Suprapubic skin (tissue), 4 donors: ENCODE data around the gene PWWP2B. TPM values are rescaled to one million over a fixed set of nuclear protein-coding genes. Genes with fewer than 3 reads are reported as not detected.

Experiments
- DNase-seq, 2 donors: peaks; one replicate each; pipeline ENCODE4 v3.0.0-alpha.2; 2019; ENCODE audit warnings: low spot score in 2 of 2
- H3K27ac ChIP-seq: fragments of 200-600 bp; sonication (generic); one replicate; pipeline ENCODE4 v1.5.1; 2019
- H3K27me3 ChIP-seq: fragments of 200-600 bp; sonication (generic); one replicate; pipeline ENCODE4 v1.5.1; 2019
- H3K36me3 ChIP-seq: fragments of 200-600 bp; sonication (generic); one replicate; pipeline ENCODE4 v1.5.1; 2019
- H3K4me1 ChIP-seq: fragments of 200-600 bp; sonication (generic); one replicate; pipeline ENCODE4 v1.5.1; 2019
- H3K4me3 ChIP-seq: fragments of 200-600 bp; sonication (generic); one replicate; pipeline ENCODE4 v1.5.1; 2019; ENCODE audit warnings: mild to moderate bottlenecking
- H3K9me3 ChIP-seq: fragments of 200-600 bp; sonication (generic); one replicate; pipeline ENCODE4 v1.5.1; 2019
- CTCF ChIP-seq, 2 donors: fragments of 200-600 bp in 1 of 2; fragments of 450-650 bp in 1 of 2; sonication (generic) in 1 of 2; IDR thresholded peaks; one replicate each; pipeline ENCODE4 v1.5.1; 2016 to 2019; ENCODE audit warnings: antibody characterized with exemption in 2 of 2, mild to moderate bottlenecking in 1 of 2, moderate library complexity in 1 of 2
- EP300 ChIP-seq: sonication (generic); formaldehyde crosslinking; IDR thresholded peaks from one replicate; pipeline ENCODE4 v1.6.1; 2017; ENCODE audit warnings: antibody characterized with exemption
- POLR2A ChIP-seq, 2 donors: fragments of 450-650 bp; IDR thresholded peaks; one replicate each; pipeline ENCODE4 v1.6.1; 2017; ENCODE audit warnings: antibody characterized with exemption in 2 of 2, mild to moderate bottlenecking in 2 of 2, moderate library complexity in 2 of 2
- POLR2AphosphoS5 ChIP-seq, 3 donors: sonication (generic); formaldehyde crosslinking; IDR thresholded peaks; one replicate each; pipeline ENCODE4 v1.6.1; 2017; ENCODE audit warnings: antibody characterized with exemption in 3 of 3
- WGBS: methylation state at CpG from one replicate; pipeline ENCODE4 v1.1.5; 2018; 5-methylcytosine and 5-hydroxymethylcytosine counted together
- total RNA-seq, 4 donors: library from RNA; depleted of rRNA; stranded (reverse); fragments of >200 nt; gene quantifications; one replicate each; pipeline ENCODE4 v1.1.0, GENCODE V29; 2016

PWWP2B gene
- total RNA-seq, 4 donors from 2014 or later: 15.2 to 19.4 (median 18.3) TPM

- no peak overlapping the region for H3K27ac ChIP-seq
- TF ChIP-seq CTCF (IDR thresholded peaks at IDR 0.05) (no peak), EP300 (no peak), POLR2A (IDR thresholded peaks at IDR 0.05) (no peak), POLR2AphosphoS5 (IDR thresholded peaks at IDR 0.05) (no peak)
- H3K4me1 ChIP-seq: peaks cover 51% of the 10 kb centered on the region
- 73% methylated on average over 9 of the region's 9 CpGs for WGBS
- no peaks in the 10 kb centered on the region for H3K9me3 ChIP-seq
- H3K4me3 ChIP-seq: no peak overlapping the region
- no peak for DNase-seq
- no peaks in the 10 kb centered on the region for H3K36me3 ChIP-seq
- no peaks in the 10 kb centered on the region for H3K27me3 ChIP-seq
Observed at GRCh38 chr10:132425757-132426155, 28.8 kb downstream of the PWWP2B start.

DNA sequence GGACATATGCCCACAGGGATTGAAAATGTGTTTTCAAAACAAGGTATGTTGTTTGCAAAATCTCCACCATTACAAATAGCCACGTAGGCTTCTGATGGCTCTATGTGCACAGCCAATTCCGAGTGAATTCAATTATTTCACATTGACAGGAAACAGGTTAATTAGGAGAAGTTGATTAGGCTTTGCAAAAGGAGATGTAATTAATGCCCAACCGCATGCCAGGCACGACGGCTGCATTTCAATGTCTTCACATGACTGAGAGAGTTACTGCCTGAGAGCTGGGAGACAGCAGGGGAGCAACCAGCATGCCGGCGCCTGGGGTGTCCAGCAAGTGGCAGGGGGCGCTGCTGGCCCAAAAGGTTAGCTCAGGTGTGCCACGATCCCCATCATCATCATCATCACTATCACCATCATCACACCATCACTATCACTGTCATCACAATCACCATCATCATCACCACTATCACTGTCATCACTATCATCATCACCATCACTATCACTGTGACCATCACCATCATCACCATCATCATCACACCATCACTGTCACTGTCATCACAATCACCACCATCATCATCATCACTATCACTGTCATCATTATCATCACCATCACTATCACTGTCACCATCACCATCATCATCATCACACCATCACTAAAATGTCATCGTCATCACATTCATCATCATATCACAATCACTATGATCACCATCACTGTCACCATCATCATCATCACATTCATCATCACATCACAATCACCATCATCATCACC lies 30.2 kb downstream of the PWWP2B start:
- Histone ChIP-seq H3K36me3 (no peaks in the 10 kb centered on the region), H3K27ac (no peak overlapping the region), H3K9me3 (no peaks in the 10 kb centered on the region), H3K4me1 (peaks cover 37% of the 10 kb centered on the region), H3K4me3 (no peak overlapping the region), H3K27me3 (no peaks in the 10 kb centered on the region)
- no peak for DNase-seq
- 77% methylated on average over 10 of the region's 10 CpGs for WGBS
- no peak for TF ChIP-seq CTCF (IDR thresholded peaks at IDR 0.05)
- no peak for TF ChIP-seq EP300
- no peak for TF ChIP-seq POLR2A (IDR thresholded peaks at IDR 0.05)
- TF ChIP-seq POLR2AphosphoS5 (IDR thresholded peaks at IDR 0.05): no peak

DNA sequence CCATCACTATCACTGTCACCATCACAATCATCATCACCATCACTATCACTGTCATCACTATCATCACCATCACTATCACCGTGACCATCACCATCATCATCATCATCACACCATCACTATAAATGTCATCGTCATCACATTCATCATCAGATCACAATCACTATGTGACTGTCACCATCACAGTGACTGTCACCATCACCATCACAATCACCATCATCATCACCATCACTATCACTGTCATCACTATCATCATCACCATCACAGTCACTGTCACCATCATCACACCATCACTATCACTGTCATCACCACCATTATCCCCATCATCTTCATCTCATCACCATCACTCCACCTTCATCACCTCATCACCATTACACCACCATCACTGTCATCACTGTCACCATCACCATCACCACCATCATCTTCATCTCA lies 31.0 kb downstream of the PWWP2B start:
- Histone ChIP-seq H3K27me3 (no peaks in the 10 kb centered on the region), H3K9me3 (no peaks in the 10 kb centered on the region), H3K4me3 (no peak overlapping the region), H3K27ac (no peak overlapping the region), H3K4me1 (peaks cover 29% of the 10 kb centered on the region), H3K36me3 (no peaks in the 10 kb centered on the region)
- WGBS: 90% methylated on average over 2 of the region's 2 CpGs
- TF ChIP-seq EP300 (no peak), POLR2AphosphoS5 (IDR thresholded peaks at IDR 0.05) (no peak), CTCF (IDR thresholded peaks at IDR 0.05) (no peak), POLR2A (IDR thresholded peaks at IDR 0.05) (no peak)
- no peak for DNase-seq

GRCh38 chr10:132428486-132428995 lies 31.5 kb downstream of the PWWP2B start:
- TF ChIP-seq EP300 (no peak), CTCF (IDR thresholded peaks at IDR 0.05) (no peak), POLR2A (IDR thresholded peaks at IDR 0.05) (no peak), POLR2AphosphoS5 (IDR thresholded peaks at IDR 0.05) (no peak)
- H3K36me3 ChIP-seq: no peaks in the 10 kb centered on the region
- WGBS: 97% methylated on average over 11 of the region's 11 CpGs
- DNase-seq: no peak
- no peak overlapping the region for H3K4me3 ChIP-seq
- peaks cover 24% of the 10 kb centered on the region for H3K4me1 ChIP-seq
- no peaks in the 10 kb centered on the region for H3K27me3 ChIP-seq
- no peak overlapping the region for H3K27ac ChIP-seq
- no peaks in the 10 kb centered on the region for H3K9me3 ChIP-seq
